G401 (cell line): ENCODE measurements around the gene GNG2. TPM values are rescaled to one million over a fixed set of nuclear protein-coding genes. Genes with fewer than 3 reads are reported as not detected.

Experiments
- DNase-seq: peaks from one replicate; pipeline ENCODE4 v3.0.0-alpha.2; 2015; ENCODE audit warnings: low spot score
- in situ Hi-C: cut with HindIII; loops from 2 replicates; pipeline ENCODE4 v1.10.0; 2016; ENCODE audit warnings: low sequenced_read_pairs, mixed read lengths
- total RNA-seq: library from RNA; depleted of rRNA; stranded (reverse); fragments of >200 nt; shearing (Covaris generic); gene quantifications from 2 replicates; pipeline ENCODE4 v1.2.3, GENCODE V29; 2014; rRNA removed

Gene GNG2
- not detected in 2 replicates for total RNA-seq

- peak; percentile 78 for DNase-seq
- in situ Hi-C loops, result no loop called here
These were observed at the start of gene GNG2 for GRCh38 chr14:51860164-51860824. Gene GNG2 (plus strand): TSS chr14:51860612. CDS start chr14:51950679, 90,067 bp downstream.

GRCh38 chr14:51811706-51812105, 48.7 kb upstream of the GNG2 start:
- in situ Hi-C loops, result no loop called here
- no peak for DNase-seq

GRCh38 chr14:51816031-51816430, 44.4 kb upstream of the GNG2 start:
- DNase-seq, result no peak

GRCh38 chr14:51817326-51817725, 43.1 kb upstream of the GNG2 start:
- in situ Hi-C loops, result no loop called here
- DNase-seq, result no peak

More at GRCh38 chr14:51816031-51816430, 44.4 kb upstream of the GNG2 start:
- in situ Hi-C loops, result no loop called here

- no peak for DNase-seq
- in situ Hi-C loops, result no loop called here
These were observed 41.5 kb upstream of the GNG2 start for GRCh38 chr14:51818748-51819380.

- DNase-seq, result no peak
- in situ Hi-C loops, result no loop called here
These were observed 38.6 kb upstream of the GNG2 start for GRCh38 chr14:51821822-51822221.

GRCh38 chr14:51822499-51822898, 37.9 kb upstream of the GNG2 start:
- no peak for DNase-seq
- in situ Hi-C loops, result no loop called here

GRCh38 chr14:51823706-51824105, 36.7 kb upstream of the GNG2 start:
- DNase-seq, result no peak
- in situ Hi-C loops, result no loop called here

GRCh38 chr14:51824191-51824590, 36.2 kb upstream of the GNG2 start:
- no peak for DNase-seq
- in situ Hi-C loops, result no loop called here

- in situ Hi-C loops, result no loop called here
- no peak for DNase-seq
These were observed 34.5 kb upstream of the GNG2 start for GRCh38 chr14:51825926-51826325.

- in situ Hi-C loops, result no loop called here
- no peak for DNase-seq
These were observed 32.2 kb upstream of the GNG2 start for GRCh38 chr14:51828017-51828797.

- DNase-seq, result no peak
- in situ Hi-C loops, result no loop called here
These were observed 26.2 kb upstream of the GNG2 start for GRCh38 chr14:51834240-51834639.

GRCh38 chr14:51836417-51836816, 24.0 kb upstream of the GNG2 start:
- in situ Hi-C loops, result no loop called here
- no peak for DNase-seq

GRCh38 chr14:51844081-51844881, 16.1 kb upstream of the GNG2 start:
- in situ Hi-C loops, result no loop called here
- DNase-seq, result no peak

GRCh38 chr14:51845811-51846210, 14.6 kb upstream of the GNG2 start:
- in situ Hi-C loops, result no loop called here
- no peak for DNase-seq

- in situ Hi-C loops, result no loop called here
These were observed 13.6 kb upstream of the GNG2 start for GRCh38 chr14:51846631-51847488.

GRCh38 chr14:51847489-51847796, 13.0 kb upstream of the GNG2 start:
- in situ Hi-C loops, result no loop called here
- DNase-seq, result no peak

More at GRCh38 chr14:51846631-51847488, 13.6 kb upstream of the GNG2 start:
- DNase-seq, result peak; percentile 53

- no peak for DNase-seq
- in situ Hi-C loops, result no loop called here
These were observed 12.3 kb upstream of the GNG2 start for GRCh38 chr14:51848120-51848519.

GRCh38 chr14:51849097-51849496, 11.3 kb upstream of the GNG2 start:
- DNase-seq, result no peak
- in situ Hi-C loops, result no loop called here
